Spleen (tissue), 7 donors: ENCODE measurements around the gene BPIFA1.

Source experiments
- POLR2AphosphoS5 ChIP-seq, 3 donors: sonication (generic); formaldehyde crosslinking; IDR thresholded peaks; one replicate each; pipeline ENCODE4 v1.5.1; 2017; ENCODE audit warnings: antibody characterized with exemption in 3 of 3
- TF ChIP-seq, protein P1 (sequence below), 11 experiments: fragments of 200-600 bp in 7 of 11; fragments of 450-650 bp in 4 of 11; sonication (generic) in 4 of 11; IDR thresholded peaks in 8 of 11; conservative IDR thresholded peaks in 3 of 11; 1 replicate in 7 of 11; 2 replicates in 4 of 11; pipeline versions ENCODE4 v1.4.0 to v1.8.0; 2016 to 2021; ENCODE audit warnings: antibody characterized with exemption in 11 of 11, inconsistent platforms in 4 of 11, mild to moderate bottlenecking in 1 of 11
- donor health status: DM: no; HTN: no; CAD: no; lungs with moderate emphysema.
- donor health status: DM: no; HTN: no; CAD: no.
- donor health status: DM: no; HTN: no; CAD: no.

DNA sequence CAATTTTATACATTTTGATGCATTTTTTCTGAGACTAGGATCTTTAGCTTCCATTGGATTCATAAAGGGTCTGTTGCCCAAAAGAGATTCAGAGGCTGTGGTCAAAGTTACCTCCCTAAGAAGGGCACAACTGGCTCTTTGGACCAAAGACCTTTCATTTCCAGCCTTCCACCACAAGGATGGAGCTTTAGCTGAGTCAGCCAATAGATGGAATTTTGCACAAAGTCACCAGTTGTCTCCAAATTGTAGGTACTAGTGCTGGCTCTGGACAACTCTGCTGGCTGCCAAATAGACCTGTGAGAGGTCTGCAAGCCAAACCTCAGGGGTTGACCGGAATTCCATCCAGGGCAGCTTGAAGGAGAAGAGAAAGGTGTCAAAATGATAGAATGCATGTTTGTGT is 555 bp downstream of the BPIFA1 start:
- TF ChIP-seq, protein P1, sequence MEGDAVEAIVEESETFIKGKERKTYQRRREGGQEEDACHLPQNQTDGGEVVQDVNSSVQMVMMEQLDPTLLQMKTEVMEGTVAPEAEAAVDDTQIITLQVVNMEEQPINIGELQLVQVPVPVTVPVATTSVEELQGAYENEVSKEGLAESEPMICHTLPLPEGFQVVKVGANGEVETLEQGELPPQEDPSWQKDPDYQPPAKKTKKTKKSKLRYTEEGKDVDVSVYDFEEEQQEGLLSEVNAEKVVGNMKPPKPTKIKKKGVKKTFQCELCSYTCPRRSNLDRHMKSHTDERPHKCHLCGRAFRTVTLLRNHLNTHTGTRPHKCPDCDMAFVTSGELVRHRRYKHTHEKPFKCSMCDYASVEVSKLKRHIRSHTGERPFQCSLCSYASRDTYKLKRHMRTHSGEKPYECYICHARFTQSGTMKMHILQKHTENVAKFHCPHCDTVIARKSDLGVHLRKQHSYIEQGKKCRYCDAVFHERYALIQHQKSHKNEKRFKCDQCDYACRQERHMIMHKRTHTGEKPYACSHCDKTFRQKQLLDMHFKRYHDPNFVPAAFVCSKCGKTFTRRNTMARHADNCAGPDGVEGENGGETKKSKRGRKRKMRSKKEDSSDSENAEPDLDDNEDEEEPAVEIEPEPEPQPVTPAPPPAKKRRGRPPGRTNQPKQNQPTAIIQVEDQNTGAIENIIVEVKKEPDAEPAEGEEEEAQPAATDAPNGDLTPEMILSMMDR (IDR thresholded peaks at IDR 0.05 in 8 of 11, conservative IDR thresholded peaks at IDR 0.05 in 3 of 11) = no peak
- no peak for TF ChIP-seq POLR2AphosphoS5 (IDR thresholded peaks at IDR 0.05)
